ENCODE results near the gene NARS2.

GRCh38 chr11:78415338-78415737 lies 159.3 kb downstream of the NARS2 start:
- TF ChIP-seq POLR2A (IDR thresholded peaks at IDR 0.05) (no peak), CTCF (IDR thresholded peaks at IDR 0.05) (no peak)

Data from thyroid gland (tissue), 4 donors.